Left ventricle myocardium inferior (tissue), 1 donor: ENCODE data around the gene ZBTB7B. TPM values are rescaled to one million over a fixed set of nuclear protein-coding genes. Genes with fewer than 3 reads are reported as not detected.

Experiments
- DNase-seq: peaks from one replicate; pipeline ENCODE4 v3.0.0-alpha.2; 2020
- H3K27ac ChIP-seq: fragments of 200-600 bp; replicated peaks from 2 replicates; pipeline ENCODE4 v1.8.0; 2021
- H3K27me3 ChIP-seq: fragments of 200-600 bp; 2 replicates; pipeline ENCODE4 v1.8.0; 2021; ENCODE audit warnings: low read depth
- H3K36me3 ChIP-seq: fragments of 200-600 bp; 2 replicates; pipeline ENCODE4 v1.8.0; 2021
- H3K4me1 ChIP-seq: fragments of 200-600 bp; 2 replicates; pipeline ENCODE4 v1.8.0; 2021
- H3K4me3 ChIP-seq: fragments of 200-600 bp; 2 replicates; pipeline ENCODE4 v1.8.0; 2021; ENCODE audit warnings: mild to moderate bottlenecking, moderate library complexity
- H3K9me3 ChIP-seq: fragments of 200-600 bp; replicated peaks from 2 replicates; pipeline ENCODE4 v1.8.0; 2021
- CTCF ChIP-seq: fragments of 200-600 bp; IDR thresholded peaks from 2 replicates; pipeline ENCODE4 v1.8.0; 2021; ENCODE audit warnings: antibody characterized with exemption, mild to moderate bottlenecking, borderline replicate concordance
- intact Hi-C: fragments of 100-400 bp; cut with micrococcal nuclease; formaldehyde crosslinking; loops from one replicate; pipeline ENCODE4 v1.11.0; 2022
- long read RNA-seq: library from polyadenylated mRNA; unstranded; transcript quantifications from one replicate; pipeline ENCODE4 v2.0.0, GENCODE V29; 2021
- total RNA-seq: library from RNA; stranded (reverse); fragmentation: NEBNext Ultra II Directional; extraction: Animal tissue kit (Norgen Biotek cat#: 25700); gene quantifications from one replicate; pipeline ENCODE4 v1.2.1, GENCODE V29; 2021
- donor health status: DM: no; HTN: yes; CAD: no; lungs with severe emphysema.

Gene ZBTB7B
- total RNA-seq: 42.8 TPM
- long read RNA-seq, transcript ZBTB7B-201 (2 exons, 2,129 nt): major isoform, 17 of 34 reads
- long read RNA-seq, partial matches to known transcripts: 0 of 34 reads
- long read RNA-seq, other reads (novel, unspliced or antisense): 14 of 34 reads

GRCh38 chr1:155002464-155003226 is at the start of gene ZBTB7B:
ZBTB7B (plus strand) TSS chr1:155002802; CDS start chr1:155014661, 11,859 bp downstream.
- Histone ChIP-seq H3K9me3 (no peaks in the 10 kb centered on the region), H3K4me1 (peaks cover 80% of the 10 kb centered on the region), H3K27me3 (no peaks in the 10 kb centered on the region), H3K4me3 (peak within 1 kb of the TSS; percentile 95), H3K27ac (peak within 1 kb of the TSS; percentile 95), H3K36me3 (no peaks in the 10 kb centered on the region)
- TF ChIP-seq CTCF: no peak
- intact Hi-C loops: no loop called here
- DNase-seq: no peak

- intact Hi-C loops: no loop called here
- H3K27me3 ChIP-seq: no peaks in the 10 kb centered on the region
- H3K9me3 ChIP-seq: no peaks in the 10 kb centered on the region
- no peak for TF ChIP-seq CTCF
- no peak for DNase-seq
- H3K27ac ChIP-seq: no peak overlapping the region
- peaks cover 60% of the 10 kb centered on the region for H3K4me1 ChIP-seq
- peaks cover 12% of the 10 kb centered on the region for H3K36me3 ChIP-seq
- H3K4me3 ChIP-seq: no peak overlapping the region
Observed at GRCh38 chr1:154953611-154954038, 49.0 kb upstream of the ZBTB7B start.

GRCh38 chr1:154954541-154954940 is 48.1 kb upstream of the ZBTB7B start:
- H3K36me3 ChIP-seq: peaks cover 21% of the 10 kb centered on the region
- H3K4me3 ChIP-seq: peak overlapping the region; percentile 75
- TF ChIP-seq CTCF: no peak
- intact Hi-C loops: no loop called here
- no peak overlapping the region for H3K27ac ChIP-seq
- DNase-seq: no peak
- H3K27me3 ChIP-seq: no peaks in the 10 kb centered on the region
- H3K4me1 ChIP-seq: peaks cover 60% of the 10 kb centered on the region
- no peaks in the 10 kb centered on the region for H3K9me3 ChIP-seq

DNA sequence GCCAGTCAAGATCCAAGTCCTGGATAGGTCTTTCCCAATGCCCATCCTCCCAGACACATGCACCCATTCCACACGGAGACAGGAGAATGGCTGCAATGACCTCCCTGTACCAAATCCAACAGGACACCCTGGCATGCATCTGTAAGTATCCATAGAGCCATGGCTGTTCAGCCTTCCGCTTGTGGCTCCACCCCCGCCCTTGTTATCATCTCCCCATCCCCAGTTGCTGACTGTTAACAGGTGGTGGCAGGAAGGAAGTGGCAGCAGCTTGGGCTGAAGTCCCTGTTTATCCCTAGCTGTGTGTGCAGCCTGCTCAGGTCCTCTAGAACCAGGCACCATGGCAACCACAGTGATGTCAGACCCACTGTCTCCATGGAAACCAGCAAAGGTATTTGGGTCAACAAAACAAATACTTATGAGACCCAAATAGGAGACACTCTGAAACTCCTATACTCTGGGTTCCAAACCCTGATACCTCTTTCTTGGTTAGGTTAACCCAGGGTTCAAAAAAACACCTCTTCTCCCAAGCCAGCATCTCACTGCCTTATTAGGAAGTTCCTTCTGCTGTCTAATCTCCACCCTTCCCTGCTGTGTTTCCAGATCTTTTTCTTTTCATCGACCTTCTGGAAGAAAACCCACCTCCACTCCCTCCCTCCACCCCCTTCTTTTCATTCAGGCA is 47.4 kb upstream of the ZBTB7B start:
- intact Hi-C loops: no loop called here
- H3K27ac ChIP-seq: peak overlapping the region; percentile 88
- peaks cover 62% of the 10 kb centered on the region for H3K4me1 ChIP-seq
- no peak for DNase-seq
- H3K4me3 ChIP-seq: peak overlapping the region; percentile 75
- H3K36me3 ChIP-seq: peaks cover 25% of the 10 kb centered on the region
- no peaks in the 10 kb centered on the region for H3K9me3 ChIP-seq
- no peak for TF ChIP-seq CTCF
- no peaks in the 10 kb centered on the region for H3K27me3 ChIP-seq

GRCh38 chr1:154955718-154956543 is 46.7 kb upstream of the ZBTB7B start, which contains the start of gene PBXIP1:
PBXIP1 (minus strand) TSS chr1:154956099; CDS start chr1:154953721, 2,378 bp downstream.
- H3K4me3 ChIP-seq: peak within 1 kb of the TSS; percentile 75
- peak; percentile 45 for DNase-seq
- intact Hi-C loops: no loop called here

More at GRCh38 chr1:154955718-154956543, 46.7 kb upstream of the ZBTB7B start, which contains the start of gene PBXIP1:
- no peak for TF ChIP-seq CTCF
- peaks cover 69% of the 10 kb centered on the region for H3K4me1 ChIP-seq
- H3K27me3 ChIP-seq: no peaks in the 10 kb centered on the region
- peaks cover 22% of the 10 kb centered on the region for H3K36me3 ChIP-seq
- H3K9me3 ChIP-seq: no peaks in the 10 kb centered on the region
- peak within 1 kb of the TSS; percentile 88 for H3K27ac ChIP-seq
